Keratinocyte (primary cell): ENCODE measurements around the gene FGD2. TPM values are rescaled to one million over a fixed set of nuclear protein-coding genes. Genes with fewer than 3 reads are reported as not detected.

ENCODE experiments used
- DNase-seq: peaks from one replicate; pipeline ENCODE4 v3.0.0-alpha.2; 2011; ENCODE audit warnings: low read depth, missing footprints, low spot score
- FAIRE-seq: peaks from 2 replicates; lab custom pipeline; 2011; peaks lifted over from hg19 to GRCh38; lab: Jason Lieb, UNC
- H2AFZ ChIP-seq: 2 replicates; pipeline ENCODE4 v1.6.0; 2012; ENCODE audit warnings: low read length, control low read depth, inconsistent platforms; ENCODE audit not compliant: control insufficient read depth
- H3K27ac ChIP-seq: 2 replicates; pipeline ENCODE4 v1.5.1; 2011; ENCODE audit warnings: low read length; ENCODE audit not compliant: control insufficient read depth, insufficient read depth
- H3K27me3 ChIP-seq: 3 replicates; pipeline ENCODE4 v1.6.0; 2011; ENCODE audit warnings: low read length; ENCODE audit not compliant: control insufficient read depth, insufficient read depth; ENCODE audit errors: extremely low read depth
- H3K36me3 ChIP-seq, 2 experiments: 2 replicates in 1 of 2; 3 replicates in 1 of 2; pipeline ENCODE4 v1.5.1; 2011; ENCODE audit warnings: low read length in 2 of 2, mild to moderate bottlenecking in 1 of 2; ENCODE audit not compliant: control insufficient read depth in 2 of 2, insufficient read depth in 2 of 2; ENCODE audit errors: extremely low read depth in 1 of 2
- H3K4me1 ChIP-seq: 3 replicates; pipeline ENCODE4 v1.5.1; 2011; ENCODE audit warnings: low read length; ENCODE audit not compliant: control insufficient read depth, insufficient read depth; ENCODE audit errors: extremely low read depth
- H3K4me2 ChIP-seq: 3 replicates; pipeline ENCODE4 v1.6.0; 2011; ENCODE audit warnings: low read depth, low read length; ENCODE audit not compliant: control insufficient read depth, insufficient read depth; ENCODE audit errors: extremely low read depth
- H3K4me3 ChIP-seq, 3 experiments: fragments of 200-600 bp in 1 of 3; sonication (generic) in 1 of 3; 2 replicates in 2 of 3; 3 replicates in 1 of 3; pipeline ENCODE4 v1.5.1; 2011 to 2016; ENCODE audit warnings: low read length in 3 of 3, mild to moderate bottlenecking in 3 of 3, control low read depth in 2 of 3, inconsistent platforms in 1 of 3, low read depth in 1 of 3, mixed read lengths in 1 of 3, mixed run types in 1 of 3, moderate library complexity in 1 of 3; ENCODE audit not compliant: control insufficient read depth in 2 of 3, insufficient read depth in 2 of 3; ENCODE audit errors: extremely low read depth in 1 of 3
- H3K79me2 ChIP-seq: 2 replicates; pipeline ENCODE4 v1.6.0; 2012; ENCODE audit warnings: low read length; ENCODE audit not compliant: control insufficient read depth, insufficient read depth
- H3K9ac ChIP-seq: 3 replicates; pipeline ENCODE4 v1.6.0; 2011; ENCODE audit warnings: low read length; ENCODE audit not compliant: control insufficient read depth, insufficient read depth; ENCODE audit errors: extremely low read depth
- H3K9me1 ChIP-seq: 3 replicates; pipeline ENCODE4 v1.6.0; 2011; ENCODE audit warnings: low read length; ENCODE audit not compliant: control insufficient read depth, insufficient read depth; ENCODE audit errors: extremely low read depth
- H3K9me3 ChIP-seq: 2 replicates; pipeline ENCODE4 v1.5.1; 2012; ENCODE audit warnings: low read depth, low read length; ENCODE audit not compliant: control insufficient read depth
- H4K20me1 ChIP-seq: 3 replicates; pipeline ENCODE4 v1.6.0; 2011; ENCODE audit warnings: low read length; ENCODE audit not compliant: control insufficient read depth, insufficient read depth; ENCODE audit errors: extremely low read depth
- EZH2 ChIP-seq: IDR thresholded peaks from one replicate; pipeline ENCODE4 v1.6.1; 2012; ENCODE audit warnings: inconsistent platforms, mild to moderate bottlenecking, low read length, moderate library complexity
- dilution Hi-C: fragments of 300-500 bp; cut with MboI; formaldehyde crosslinking; loops from one replicate; pipeline ENCODE4 v1.7.0; 2020; ENCODE audit warnings: low sequenced_read_pairs; ENCODE audit not compliant: extremely low pct_ligation_motif_present
- polyA plus RNA-seq, 5 experiments: library from polyadenylated mRNA; depleted of rRNA in 3 of 5; stranded (reverse) in 3 of 5; stranded (forward) in 1 of 5; unstranded in 1 of 5; fragments of >200 nt; gene quantifications; 1 replicate in 1 of 5; 2 replicates in 3 of 5; 3 replicates in 1 of 5; pipeline versions ENCODE4 v1.2.1 to v1.2.3, GENCODE V29; 2011 to 2012; ENCODE audit warnings: missing spikeins in 2 of 5, low read depth in 1 of 5, low replicate concordance in 1 of 5
- TF ChIP-seq, protein P1 (sequence below), 3 experiments: IDR thresholded peaks in 1 of 3; conservative IDR thresholded peaks in 1 of 3; optimal IDR thresholded peaks in 1 of 3; 2 replicates in 2 of 3; 3 replicates in 1 of 3; pipeline versions ENCODE3 to v1.5.1; 2011; ENCODE audit warnings: low read length in 3 of 3, mild to moderate bottlenecking in 3 of 3, moderate library complexity in 2 of 3, control low read depth in 1 of 3, inconsistent platforms in 1 of 3; ENCODE audit not compliant: insufficient read depth in 2 of 3; ENCODE audit errors: extremely low read depth in 1 of 3

The FGD2 gene
- polyA plus RNA-seq, 1 donor (not counting 4 experiments of a cell fraction or from before 2014, with no cell fraction given), result 0.03 TPM

DNA sequence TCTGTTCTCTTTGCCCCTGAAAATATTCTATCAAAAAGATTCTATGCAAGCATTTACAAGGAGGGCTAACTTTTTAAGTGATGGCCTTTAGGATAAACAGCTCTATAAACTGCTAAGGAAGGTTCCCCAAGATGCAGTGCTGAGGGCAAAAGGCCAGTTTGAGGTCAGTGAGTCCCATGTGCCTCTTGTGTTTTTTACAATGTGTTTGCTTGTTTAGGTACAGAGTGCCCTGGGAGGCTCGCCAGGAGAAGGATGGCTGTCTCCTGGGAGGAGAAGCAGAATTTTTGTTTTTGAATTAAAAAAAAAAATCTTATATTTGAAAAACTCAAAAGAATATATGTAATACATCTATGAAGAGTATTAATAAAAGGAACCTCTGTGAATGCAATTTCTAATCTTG is 32.3 kb upstream of the FGD2 start:
- dilution Hi-C loops, result no loop called here
- TF ChIP-seq, protein P1, sequence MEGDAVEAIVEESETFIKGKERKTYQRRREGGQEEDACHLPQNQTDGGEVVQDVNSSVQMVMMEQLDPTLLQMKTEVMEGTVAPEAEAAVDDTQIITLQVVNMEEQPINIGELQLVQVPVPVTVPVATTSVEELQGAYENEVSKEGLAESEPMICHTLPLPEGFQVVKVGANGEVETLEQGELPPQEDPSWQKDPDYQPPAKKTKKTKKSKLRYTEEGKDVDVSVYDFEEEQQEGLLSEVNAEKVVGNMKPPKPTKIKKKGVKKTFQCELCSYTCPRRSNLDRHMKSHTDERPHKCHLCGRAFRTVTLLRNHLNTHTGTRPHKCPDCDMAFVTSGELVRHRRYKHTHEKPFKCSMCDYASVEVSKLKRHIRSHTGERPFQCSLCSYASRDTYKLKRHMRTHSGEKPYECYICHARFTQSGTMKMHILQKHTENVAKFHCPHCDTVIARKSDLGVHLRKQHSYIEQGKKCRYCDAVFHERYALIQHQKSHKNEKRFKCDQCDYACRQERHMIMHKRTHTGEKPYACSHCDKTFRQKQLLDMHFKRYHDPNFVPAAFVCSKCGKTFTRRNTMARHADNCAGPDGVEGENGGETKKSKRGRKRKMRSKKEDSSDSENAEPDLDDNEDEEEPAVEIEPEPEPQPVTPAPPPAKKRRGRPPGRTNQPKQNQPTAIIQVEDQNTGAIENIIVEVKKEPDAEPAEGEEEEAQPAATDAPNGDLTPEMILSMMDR (optimal IDR thresholded peaks at IDR 0.05 in 1 of 3, IDR thresholded peaks at IDR 0.05 in 1 of 3, conservative IDR thresholded peaks at IDR 0.05 in 1 of 3; ENCODE audit: extremely low read depth in 1 of 3, insufficient read depth in 2 of 3, low read length in 3 of 3), result no peak
- TF ChIP-seq EZH2, result no peak

DNA sequence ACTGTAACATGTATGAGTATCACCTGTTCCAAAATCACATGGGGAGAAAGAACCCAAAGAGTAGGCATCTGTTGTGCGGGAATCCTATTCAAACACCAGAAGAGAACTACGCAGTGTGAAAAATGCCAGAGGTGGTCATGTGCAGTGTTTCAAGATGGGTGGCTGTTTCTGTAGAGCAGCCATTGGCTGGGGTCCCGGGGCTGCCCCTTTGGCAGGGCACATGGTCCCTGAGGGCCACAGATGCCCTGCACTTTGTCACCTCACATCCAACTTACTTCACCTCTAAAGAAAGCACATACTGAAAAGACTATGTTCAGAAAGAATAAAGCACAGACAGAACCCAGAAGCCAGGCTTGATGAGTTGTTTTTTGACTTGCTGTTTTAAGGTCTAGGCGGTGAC is 31.8 kb upstream of the FGD2 start:
- no peak for FAIRE-seq
- H3K9me3 ChIP-seq, result no peaks in the 10 kb centered on the region
- H3K27ac ChIP-seq, result no peak overlapping the region
- TF ChIP-seq EZH2, result no peak
- TF ChIP-seq, protein P1 (optimal IDR thresholded peaks at IDR 0.05 in 1 of 3, IDR thresholded peaks at IDR 0.05 in 1 of 3, conservative IDR thresholded peaks at IDR 0.05 in 1 of 3; ENCODE audit: extremely low read depth in 1 of 3, insufficient read depth in 2 of 3, low read length in 3 of 3), result no peak
- peaks cover 28% of the 10 kb centered on the region for H3K4me1 ChIP-seq
- no peak overlapping the region for H3K4me2 ChIP-seq
- no peak overlapping the region for H3K4me3 ChIP-seq
- H2AFZ ChIP-seq, result no peak overlapping the region
- no peaks in the 10 kb centered on the region for H4K20me1 ChIP-seq
- H3K9me1 ChIP-seq, result peaks cover 3% of the 10 kb centered on the region
- no peaks in the 10 kb centered on the region for H3K79me2 ChIP-seq
- H3K27me3 ChIP-seq, result no peaks in the 10 kb centered on the region
- dilution Hi-C loops, result no loop called here
- H3K36me3 ChIP-seq, result peaks cover 57 to 68% of the 10 kb centered on the region in 2 experiments
- no peak overlapping the region for H3K9ac ChIP-seq
- DNase-seq, result no peak

More for the DNA sequence above, 32.3 kb upstream of the FGD2 start:
- H3K9me1 ChIP-seq, result peaks cover 3% of the 10 kb centered on the region
- H4K20me1 ChIP-seq, result no peaks in the 10 kb centered on the region
- no peak overlapping the region for H3K27ac ChIP-seq
- peaks cover 33% of the 10 kb centered on the region for H3K4me1 ChIP-seq
- no peak overlapping the region for H3K9ac ChIP-seq
- FAIRE-seq (no peak), DNase-seq (no peak)
- no peaks in the 10 kb centered on the region for H3K27me3 ChIP-seq
- H3K4me2 ChIP-seq, result no peak overlapping the region
- H2AFZ ChIP-seq, result no peak overlapping the region
- peaks cover 54 to 69% of the 10 kb centered on the region in 2 experiments for H3K36me3 ChIP-seq
- no peaks in the 10 kb centered on the region for H3K9me3 ChIP-seq
- H3K79me2 ChIP-seq, result no peaks in the 10 kb centered on the region
- no peak overlapping the region for H3K4me3 ChIP-seq
